ENCODE data around the gene DOCK4. TPM values are rescaled to one million over a fixed set of nuclear protein-coding genes. Genes with fewer than 3 reads are reported as not detected.

Gene DOCK4
- 0.98 and 2.0 TPM in 2 replicates for total RNA-seq

GRCh38 chr7:112206238-112206990, at the start of gene DOCK4, which contains the start of gene ZNF277:
DOCK4 (minus strand) TSS chr7:112206399; CDS start chr7:112206138, 261 bp downstream.
ZNF277 (plus strand) TSS chr7:112206695; CDS start chr7:112206717, 22 bp downstream.

Small RNAs within 50 kb of the gene (small RNA-seq; reads per million reads assigned to genes)
- not detected for gene RNA5SP237

Other genes with a start within 250 kb of the DOCK4 start
- 38.1 and 67.1 TPM in 2 replicates for gene ZNF277, start 296 bp upstream of the DOCK4 start, total RNA-seq
- 38.6 and 64.0 TPM in 2 replicates for gene IFRD1, start 244.1 kb upstream of the DOCK4 start, total RNA-seq